ENCODE data around the gene THAP11.

Gene THAP11

DNA sequence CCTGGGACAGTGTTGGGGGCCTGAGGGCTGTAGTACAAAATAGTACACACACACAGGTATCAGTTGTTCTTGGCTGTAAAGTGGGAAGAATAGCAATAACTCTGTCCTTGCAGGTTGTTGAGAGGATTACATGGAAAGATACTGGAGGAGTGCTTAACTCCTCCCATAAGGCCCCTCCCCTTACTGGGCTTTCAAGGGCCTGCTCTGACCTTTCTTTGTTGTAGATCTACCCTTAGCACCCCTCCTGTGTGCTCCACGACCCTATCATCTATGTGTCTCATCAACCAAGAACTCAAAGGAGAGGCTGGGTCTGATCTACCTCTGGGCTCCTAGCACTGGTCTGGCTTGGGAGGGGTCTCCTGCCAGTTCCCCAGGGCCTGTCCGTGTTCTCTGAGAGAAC, 22.5 kb downstream of the THAP11 start:
- no peak for FAIRE-seq

DNA sequence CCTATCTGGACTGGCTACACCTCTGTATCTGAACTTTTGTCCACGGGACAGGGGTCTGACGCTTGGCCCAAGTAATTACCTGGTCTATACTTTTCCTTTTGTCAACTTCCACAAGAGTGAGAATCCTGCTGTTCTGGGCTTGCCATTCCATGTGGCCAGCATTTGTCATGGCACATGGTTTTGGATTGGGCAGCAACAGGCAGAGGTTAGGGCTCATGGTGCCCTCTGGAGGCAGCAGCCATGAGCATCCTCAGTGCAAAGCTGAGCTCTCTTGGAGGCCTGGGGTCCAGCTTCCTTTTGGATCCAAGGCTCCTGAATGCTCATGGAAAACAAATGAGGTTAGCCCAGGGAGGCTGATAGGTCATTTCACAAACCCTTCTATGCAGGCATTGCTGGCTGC, 23.2 kb downstream of the THAP11 start:
- FAIRE-seq, result no peak

DNA sequence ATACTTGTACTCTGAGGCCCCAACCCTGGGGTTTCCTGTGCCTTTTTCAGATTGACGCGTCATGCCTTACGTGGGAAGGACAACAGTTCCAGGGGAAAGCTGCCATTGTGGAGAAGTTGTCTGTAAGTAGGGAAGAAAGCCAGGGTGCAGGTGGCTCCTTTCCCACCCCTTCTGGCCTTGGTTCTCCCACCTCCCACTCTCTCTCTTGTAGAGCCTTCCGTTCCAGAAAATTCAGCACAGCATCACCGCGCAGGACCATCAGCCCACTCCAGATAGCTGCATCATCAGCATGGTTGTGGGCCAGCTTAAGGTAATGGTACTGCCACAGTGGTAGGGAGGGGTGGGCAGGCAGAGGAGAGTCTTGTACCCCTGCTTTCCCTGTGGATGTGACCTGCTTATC, 26.2 kb downstream of the THAP11 start:
- no peak for FAIRE-seq

DNA sequence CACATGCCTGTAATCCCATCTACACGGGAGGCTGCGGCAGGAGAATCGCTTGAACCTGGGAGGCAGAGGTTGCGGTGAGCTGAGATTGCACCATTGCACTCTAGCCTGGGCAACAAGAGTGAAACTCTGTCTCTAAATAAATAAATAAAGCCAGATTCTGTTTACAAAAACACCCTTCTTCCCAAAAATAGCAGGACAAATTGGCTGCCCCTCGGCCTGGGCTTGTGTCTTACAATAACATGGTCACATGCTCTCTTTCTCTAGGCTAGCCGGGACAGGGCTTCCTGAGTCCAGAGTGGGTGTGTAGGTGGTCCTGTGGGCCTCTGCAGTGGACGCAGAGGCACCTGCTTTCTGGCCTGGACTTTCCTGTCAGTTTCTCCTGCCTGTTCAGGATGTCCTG, 27.5 kb downstream of the THAP11 start:
- no peak for FAIRE-seq

DNA sequence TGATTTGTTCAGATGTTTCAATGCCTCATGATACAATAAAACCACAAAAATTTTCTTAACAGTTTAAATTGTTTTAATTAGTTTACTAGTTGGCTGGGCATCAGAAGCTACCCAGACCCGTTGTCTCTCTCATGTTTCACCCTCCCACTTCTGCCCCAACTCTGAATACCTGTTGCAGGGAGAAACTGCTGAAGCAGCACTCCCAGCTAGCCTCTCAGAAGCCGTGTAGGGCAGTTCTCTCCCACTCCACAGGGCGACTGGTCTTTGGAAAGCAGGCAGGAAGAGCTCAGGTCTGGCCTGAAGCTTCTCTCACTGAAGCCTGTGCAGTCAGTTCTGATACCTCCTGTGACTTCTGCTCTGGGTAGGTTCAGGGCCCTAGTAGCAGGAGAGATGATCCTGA, 29.1 kb downstream of the THAP11 start:
- FAIRE-seq, result no peak

DNA sequence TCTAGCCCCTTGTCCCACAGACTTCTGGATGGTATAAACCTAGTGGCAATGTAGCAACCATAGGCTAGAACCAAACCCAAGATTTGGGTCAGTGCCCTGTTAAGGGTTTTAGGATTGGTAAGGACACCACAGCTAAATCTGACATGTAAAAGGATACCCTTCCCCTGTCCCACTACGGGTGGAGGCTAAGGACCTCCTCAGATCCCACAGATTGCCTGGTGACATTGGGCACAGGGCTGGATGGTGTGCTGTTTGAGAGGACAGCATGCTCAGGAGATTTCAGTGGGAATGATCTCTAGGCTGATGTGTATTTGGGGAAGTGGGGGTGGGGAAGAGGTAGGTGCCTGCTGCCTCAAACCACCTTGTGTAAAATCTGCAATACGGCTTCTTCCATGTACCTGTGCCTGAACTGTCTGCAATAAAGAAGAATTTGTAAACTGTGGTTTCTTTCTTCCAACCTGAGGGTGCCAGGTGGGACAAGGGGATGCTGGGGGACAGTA, 30.1 kb downstream of the THAP11 start:
- no peak for FAIRE-seq

DNA sequence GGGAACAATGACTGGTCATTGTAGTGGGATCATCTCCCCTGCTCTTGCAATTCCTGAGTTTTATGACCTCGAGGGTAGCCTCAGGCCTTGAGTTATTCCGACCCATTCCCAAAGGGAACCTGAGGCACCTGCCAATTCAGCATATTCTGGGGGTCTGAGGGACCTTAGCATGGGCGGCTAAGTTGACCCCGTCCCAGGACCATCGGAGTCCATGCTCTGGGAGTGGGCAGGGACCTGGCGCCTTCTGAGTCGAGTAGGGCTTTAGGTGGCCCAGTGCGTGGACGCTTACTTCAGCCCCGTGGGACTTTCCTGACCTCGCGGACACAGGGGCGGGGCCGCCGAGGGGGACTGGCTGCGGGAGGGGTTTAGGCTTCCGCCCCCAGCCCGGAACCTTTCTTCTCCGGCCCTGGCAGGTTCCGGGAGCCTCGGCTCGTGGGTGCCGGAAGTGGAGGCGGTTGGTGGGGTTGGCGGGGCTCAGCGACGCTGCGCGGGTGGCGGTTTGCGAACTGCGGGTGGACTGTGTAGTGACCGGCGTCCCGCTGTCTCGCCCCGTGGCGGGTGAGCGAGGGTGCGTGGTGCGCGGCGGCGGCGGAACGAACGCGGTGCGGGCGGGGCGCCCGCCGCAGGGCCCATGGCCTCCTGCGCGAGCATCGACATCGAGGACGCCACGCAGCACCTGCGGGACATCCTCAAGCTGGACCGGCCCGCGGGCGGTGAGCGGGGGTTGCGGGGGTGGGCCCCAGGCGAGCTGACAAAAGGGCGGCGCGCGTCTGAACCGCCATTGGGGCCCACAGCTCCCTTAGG, 30.7 kb downstream of the THAP11 start, which contains the start of gene EDC4:
TSS of gene EDC4 (plus strand) at position 422 of the 804 bp plus-strand sequence. CDS start at position 632, 210 bp downstream.
- no peak for FAIRE-seq

DNA sequence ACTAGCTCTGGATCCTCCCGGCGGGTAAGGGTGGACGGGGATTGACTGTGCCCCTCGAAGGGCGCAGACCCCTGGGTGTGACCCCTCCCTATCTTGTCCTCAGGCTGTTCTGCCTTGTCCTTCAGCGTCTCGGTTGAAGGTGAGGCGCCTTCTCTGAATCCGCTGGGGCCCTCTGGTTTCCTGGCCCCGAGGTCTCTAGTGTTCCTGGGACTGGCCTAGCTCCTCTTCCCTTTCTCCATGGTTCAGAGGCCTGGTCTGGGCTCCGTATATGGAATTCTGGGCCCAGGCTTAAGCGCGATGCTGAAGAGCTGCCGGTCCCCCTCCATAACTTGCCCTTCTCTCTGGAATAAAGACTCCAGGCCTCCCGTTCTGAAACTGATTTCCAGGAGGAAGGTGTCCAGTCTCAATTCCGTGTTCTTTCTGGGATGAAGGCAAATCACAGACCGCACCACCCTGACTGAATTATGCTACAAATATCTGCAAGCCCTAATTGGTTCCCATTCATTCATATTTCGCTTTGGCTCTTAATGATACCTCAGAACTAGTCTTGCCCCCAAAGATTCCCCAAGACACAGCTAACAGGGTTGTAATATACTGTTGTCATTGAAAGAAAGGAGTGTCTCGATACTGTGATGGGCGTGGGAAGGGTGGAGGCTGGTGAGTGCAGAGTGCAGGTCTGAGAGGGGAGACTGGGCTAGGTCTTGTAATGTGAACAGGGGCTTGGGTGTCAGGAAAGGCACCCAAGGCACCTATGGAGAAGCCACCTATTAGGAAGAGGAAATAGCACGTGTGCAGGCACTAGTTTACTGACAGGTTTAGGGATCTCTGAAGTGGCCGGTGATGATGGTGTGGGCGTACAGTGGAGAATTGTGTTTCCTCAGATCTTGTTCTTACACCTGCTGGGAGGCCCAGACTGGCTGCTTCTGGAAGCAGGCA, 31.6 kb downstream of the THAP11 start:
- no peak for FAIRE-seq

DNA sequence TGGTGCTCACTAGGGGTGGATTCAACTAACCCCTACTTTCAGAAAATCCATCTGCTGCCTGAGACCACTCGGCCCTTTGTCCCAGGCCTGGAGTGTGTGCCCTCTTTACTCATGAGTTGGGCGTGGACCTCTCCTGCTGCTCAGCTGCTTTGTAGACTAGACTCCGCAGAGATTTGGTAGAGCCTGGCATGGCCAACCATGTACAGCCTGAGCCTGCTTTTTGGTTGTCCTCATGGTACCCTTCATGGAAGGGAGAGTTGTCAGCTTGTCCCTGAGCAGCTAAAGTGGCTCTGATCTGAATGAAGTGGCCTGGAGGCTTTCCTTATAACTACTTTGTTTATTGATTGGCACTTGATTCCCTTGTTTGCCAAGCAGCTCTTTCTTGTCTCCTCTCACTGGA, 32.3 kb downstream of the THAP11 start:
- no peak for FAIRE-seq

DNA sequence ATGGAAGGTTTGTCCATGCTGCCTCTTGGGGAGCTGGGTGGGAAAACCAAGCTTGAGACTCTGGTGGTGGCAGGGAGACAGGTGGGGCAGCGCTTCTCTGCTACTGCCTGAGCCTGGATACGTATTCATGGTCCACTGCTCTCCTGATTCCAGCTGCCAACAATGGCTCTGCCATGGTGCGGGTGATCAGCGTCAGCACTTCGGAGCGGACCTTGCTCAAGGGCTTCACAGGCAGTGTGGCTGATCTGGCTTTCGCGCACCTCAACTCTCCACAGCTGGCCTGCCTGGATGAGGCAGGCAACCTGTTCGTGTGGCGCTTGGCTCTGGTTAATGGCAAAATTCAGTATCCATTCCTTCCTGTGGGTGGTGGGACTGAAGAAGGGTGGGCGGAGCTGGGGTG, 34.9 kb downstream of the THAP11 start:
- FAIRE-seq, result no peak

DNA sequence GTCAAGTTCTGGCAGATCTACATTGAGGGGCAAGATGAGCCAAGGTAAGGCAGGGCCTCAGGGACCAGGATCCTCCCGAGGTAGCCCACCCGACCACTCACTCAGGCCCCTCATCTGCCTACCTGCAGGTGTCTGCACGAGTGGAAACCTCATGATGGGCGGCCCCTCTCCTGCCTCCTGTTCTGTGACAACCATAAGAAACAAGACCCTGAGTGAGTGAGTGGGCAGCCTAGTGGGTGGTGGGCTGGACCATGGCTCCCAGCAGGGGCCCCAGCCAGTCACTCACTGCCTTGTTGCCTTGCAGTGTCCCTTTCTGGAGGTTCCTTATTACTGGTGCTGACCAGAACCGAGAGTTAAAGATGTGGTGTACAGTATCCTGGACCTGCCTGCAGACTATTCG, 36.1 kb downstream of the THAP11 start:
- no peak for FAIRE-seq

DNA sequence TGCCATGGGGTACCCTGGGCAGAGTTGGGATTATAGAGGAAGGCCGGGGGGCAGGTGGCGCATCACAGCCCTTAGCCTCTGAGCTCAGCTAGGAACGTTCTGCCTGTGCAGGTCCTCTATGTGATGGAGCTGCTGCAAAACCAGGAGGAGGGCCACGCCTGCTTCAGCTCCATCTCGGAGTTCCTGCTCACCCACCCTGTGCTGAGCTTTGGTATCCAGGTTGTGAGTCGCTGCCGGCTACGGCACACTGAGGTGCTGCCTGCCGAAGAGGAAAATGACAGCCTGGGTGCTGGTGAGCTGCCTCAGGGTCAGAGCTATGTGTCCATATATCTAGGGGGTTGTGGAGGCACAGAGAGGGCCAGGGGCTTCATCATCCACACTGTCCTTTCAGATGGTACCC, 36.7 kb downstream of the THAP11 start:
- FAIRE-seq, result no peak

DNA sequence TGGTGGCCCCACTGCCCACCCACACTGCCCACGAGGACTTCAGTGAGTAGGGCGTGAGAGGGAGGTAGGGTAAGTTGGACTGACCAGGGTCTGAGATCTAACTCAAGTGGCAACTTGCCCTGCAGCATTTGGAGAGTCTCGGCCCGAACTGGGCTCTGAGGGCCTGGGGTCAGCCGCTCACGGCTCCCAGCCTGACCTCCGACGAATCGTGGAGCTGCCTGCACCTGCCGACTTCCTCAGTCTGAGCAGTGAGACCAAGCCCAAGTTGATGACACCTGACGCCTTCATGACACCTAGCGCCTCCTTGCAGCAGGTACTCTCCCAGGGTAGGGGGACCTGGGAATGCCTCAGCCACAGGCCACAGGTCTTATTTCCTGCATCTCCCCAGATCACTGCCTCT, 37.3 kb downstream of the THAP11 start:
- FAIRE-seq, result no peak

DNA sequence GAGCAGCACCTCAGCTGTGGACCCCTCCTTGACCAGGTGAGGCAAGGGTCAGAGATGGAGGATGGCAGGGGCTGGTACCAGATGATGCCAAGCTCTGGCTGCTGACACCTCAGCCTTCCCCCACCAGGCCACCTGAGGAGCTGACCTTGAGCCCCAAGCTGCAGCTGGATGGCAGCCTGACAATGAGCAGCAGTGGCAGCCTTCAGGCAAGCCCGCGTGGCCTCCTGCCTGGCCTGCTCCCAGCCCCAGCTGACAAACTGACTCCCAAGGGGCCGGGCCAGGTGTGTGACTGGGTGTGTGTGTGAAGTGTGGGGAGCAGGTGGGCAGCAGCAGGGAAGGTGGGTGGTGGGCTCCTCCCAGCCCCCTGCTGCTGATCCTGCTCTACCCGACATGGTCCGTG, 37.8 kb downstream of the THAP11 start:
- FAIRE-seq, result no peak

DNA sequence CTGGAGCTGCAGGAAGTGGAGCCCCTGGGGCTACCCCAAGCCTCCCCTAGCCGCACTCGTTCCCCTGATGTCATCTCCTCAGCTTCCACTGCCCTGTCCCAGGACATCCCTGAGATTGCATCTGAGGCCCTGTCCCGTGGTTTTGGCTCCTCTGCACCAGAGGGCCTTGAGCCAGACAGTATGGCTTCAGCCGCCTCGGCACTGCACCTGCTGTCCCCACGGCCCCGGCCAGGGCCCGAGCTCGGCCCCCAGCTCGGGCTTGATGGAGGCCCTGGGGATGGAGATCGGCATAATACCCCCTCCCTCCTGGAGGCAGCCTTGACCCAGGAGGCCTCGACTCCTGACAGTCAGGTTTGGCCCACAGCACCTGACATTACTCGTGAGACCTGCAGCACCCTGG, 38.5 kb downstream of the THAP11 start:
- FAIRE-seq, result no peak

DNA sequence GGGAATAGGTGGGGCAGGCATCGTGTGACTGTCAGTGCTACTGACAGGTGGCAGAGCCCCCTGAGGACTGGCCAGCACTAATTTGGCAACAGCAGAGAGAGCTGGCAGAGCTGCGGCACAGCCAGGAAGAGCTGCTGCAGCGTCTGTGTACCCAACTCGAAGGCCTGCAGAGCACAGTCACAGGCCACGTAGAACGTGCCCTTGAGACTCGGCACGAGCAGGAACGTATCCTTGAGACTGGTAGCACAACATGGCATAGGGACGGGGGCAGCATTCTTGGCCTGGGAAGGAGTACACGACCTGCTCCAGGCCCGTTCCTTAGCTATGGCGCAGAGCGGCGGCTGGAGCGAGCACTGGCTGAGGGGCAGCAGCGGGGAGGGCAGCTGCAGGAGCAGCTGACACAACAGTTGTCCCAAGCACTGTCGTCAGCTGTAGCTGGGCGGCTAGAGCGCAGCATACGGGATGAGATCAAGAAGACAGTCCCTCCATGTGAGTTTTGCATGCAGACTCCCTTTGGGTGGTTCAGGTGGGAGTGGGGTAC, 39.6 kb downstream of the THAP11 start:
- no peak for FAIRE-seq

DNA sequence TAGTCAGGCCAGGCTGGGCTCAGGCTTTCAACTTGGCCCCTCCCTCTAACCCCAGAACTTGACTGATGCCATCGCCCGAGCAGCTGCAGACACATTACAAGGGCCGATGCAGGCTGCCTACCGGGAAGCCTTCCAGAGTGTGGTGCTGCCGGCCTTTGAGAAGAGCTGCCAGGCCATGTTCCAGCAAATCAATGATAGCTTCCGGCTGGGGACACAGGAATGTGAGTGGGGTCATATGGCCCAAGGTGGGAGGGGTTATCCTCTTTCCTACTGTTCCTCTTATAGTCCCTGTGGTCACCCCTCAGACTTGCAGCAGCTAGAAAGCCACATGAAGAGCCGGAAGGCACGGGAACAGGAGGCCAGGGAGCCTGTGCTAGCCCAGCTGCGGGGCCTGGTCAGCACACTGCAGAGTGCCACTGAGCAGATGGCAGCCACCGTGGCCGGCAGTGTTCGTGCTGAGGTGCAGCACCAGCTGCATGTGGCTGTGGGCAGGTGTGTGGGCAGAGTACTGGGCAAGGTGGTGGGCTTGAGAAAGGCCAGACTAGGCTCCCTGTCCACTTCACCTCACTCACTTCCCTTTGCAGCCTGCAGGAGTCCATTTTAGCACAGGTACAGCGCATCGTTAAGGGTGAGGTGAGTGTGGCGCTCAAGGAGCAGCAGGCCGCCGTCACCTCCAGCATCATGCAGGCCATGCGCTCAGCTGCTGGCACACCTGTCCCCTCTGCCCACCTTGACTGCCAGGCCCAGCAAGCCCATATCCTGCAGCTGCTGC, 40.4 kb downstream of the THAP11 start:
- no peak for FAIRE-seq

DNA sequence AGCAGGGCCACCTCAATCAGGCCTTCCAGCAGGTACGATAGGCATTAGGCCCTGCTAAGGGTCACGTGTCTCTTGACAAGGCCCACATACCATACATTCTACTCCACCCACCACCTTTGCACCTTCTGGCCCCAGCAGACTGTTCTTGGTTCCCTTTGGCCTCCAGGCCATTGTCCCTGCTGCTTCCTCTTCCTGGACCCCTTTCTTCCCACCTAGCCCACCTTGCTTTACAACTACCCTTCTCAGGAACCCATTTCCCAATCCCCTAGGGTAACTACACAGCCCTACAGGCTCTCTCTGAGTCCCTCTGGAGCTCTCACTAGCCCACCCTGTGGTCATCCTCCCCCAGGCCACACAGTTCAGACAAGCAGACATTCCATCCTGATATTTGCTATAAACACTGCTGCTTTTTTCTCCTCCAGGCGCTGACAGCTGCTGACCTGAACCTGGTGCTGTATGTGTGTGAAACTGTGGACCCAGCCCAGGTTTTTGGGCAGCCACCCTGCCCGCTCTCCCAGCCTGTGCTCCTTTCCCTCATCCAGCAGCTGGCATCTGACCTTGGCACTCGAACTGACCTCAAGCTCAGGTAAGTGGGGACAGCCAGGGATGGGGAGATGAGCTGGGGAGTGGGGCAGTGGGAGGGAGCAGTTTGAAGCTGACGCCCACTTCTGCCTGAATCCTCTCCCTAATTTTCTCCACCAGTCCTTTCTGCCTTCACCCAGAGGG, 41.2 kb downstream of the THAP11 start:
- FAIRE-seq, result no peak

DNA sequence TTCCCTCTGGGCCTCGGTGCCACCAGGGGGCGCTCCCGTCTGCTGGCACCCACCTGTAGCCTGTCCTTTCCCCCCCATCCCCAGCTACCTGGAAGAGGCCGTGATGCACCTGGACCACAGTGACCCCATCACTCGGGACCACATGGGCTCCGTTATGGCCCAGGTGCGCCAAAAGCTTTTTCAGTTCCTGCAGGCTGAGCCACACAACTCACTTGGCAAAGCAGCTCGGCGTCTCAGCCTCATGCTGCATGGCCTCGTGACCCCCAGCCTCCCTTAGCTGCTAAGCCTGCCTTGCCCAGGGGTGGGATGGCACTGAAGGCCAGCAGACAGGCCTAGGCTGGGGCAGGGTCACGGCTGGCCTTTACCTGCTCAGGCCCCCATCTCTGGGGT, 41.7 kb downstream of the THAP11 start:
- FAIRE-seq, result no peak

DNA sequence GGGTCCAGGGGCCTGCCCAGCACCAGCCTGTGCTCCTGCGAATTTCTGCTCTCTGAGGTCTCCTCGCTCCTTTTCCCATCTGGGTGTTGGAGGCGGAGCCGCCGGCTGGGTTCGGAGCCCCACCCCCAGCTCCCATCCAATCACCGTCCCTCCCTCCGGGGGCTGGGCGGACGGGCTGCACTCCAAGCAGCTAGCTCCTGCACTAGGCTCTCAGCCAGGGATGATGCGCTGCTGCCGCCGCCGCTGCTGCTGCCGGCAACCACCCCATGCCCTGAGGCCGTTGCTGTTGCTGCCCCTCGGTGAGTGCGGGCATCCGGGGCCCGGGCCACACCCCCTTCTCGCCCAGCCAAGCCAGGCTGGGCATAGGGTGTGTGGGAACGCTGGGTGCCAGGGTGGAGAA, 42.6 kb downstream of the THAP11 start, which contains the start of gene NRN1L:
TSS of gene NRN1L (plus strand) at position 202 of the 400 bp plus-strand sequence. CDS start at position 221, 19 bp downstream.
- FAIRE-seq, result no peak

DNA sequence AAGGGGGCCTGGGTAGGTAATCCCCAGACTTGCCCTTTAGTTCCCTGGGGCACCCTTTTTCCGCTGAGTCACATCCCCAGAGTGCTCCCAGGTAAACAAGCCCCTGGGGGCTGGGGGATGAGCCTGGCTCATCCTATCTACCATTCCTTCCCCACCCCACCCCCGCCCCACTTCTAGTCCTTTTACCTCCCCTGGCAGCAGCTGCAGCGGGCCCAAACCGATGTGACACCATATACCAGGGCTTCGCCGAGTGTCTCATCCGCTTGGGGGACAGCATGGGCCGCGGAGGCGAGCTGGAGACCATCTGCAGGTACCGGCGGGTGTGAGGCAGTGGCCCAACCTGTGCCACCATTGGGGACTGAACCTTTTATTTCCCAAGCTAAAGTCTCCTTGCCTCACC, 43.4 kb downstream of the THAP11 start:
- no peak for FAIRE-seq

DNA sequence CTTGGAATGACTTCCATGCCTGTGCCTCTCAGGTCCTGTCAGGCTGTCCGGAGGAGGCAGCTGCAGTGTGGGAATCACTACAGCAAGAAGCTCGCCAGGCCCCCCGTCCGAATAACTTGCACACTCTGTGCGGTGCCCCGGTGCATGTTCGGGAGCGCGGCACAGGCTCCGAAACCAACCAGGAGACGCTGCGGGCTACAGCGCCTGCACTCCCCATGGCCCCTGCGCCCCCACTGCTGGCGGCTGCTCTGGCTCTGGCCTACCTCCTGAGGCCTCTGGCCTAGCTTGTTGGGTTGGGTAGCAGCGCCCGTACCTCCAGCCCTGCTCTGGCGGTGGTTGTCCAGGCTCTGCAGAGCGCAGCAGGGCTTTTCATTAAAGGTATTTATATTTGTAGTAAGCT, 43.9 kb downstream of the THAP11 start:
- FAIRE-seq, result no peak

Data from A204.1 (cell line).